GF-D8 (cell line): ENCODE data around the gene SHISA6.

ENCODE experiments used
- DNase-seq: peaks from one replicate; lab custom pipeline; 2025; lab: John Stamatoyannopoulos, UW

Gene SHISA6

GRCh38 chr17:11240841-11241610 is at the start of gene SHISA6:
Gene SHISA6 (plus strand): TSS chr17:11241213.
- no peak for DNase-seq

- no peak for DNase-seq
These were observed 45.2 kb upstream of the SHISA6 start for GRCh38 chr17:11195801-11196200.

GRCh38 chr17:11204991-11205390 is 36.0 kb upstream of the SHISA6 start:
- DNase-seq = no peak

- no peak for DNase-seq
These were observed 35.4 kb upstream of the SHISA6 start for GRCh38 chr17:11205659-11206058.

GRCh38 chr17:11209906-11210305 is 31.1 kb upstream of the SHISA6 start:
- DNase-seq = no peak

GRCh38 chr17:11212792-11213191 is 28.2 kb upstream of the SHISA6 start:
- no peak for DNase-seq

GRCh38 chr17:11216976-11217375 is 24.0 kb upstream of the SHISA6 start:
- DNase-seq = no peak

GRCh38 chr17:11221196-11221595 is 19.8 kb upstream of the SHISA6 start:
- DNase-seq = no peak

- DNase-seq = no peak
These were observed 19.3 kb upstream of the SHISA6 start for GRCh38 chr17:11221721-11222120.

GRCh38 chr17:11238705-11239104 is 2.3 kb upstream of the SHISA6 start:
- DNase-seq = no peak

- no peak for DNase-seq
These were observed 1.5 kb upstream of the SHISA6 start for GRCh38 chr17:11239379-11239970.

GRCh38 chr17:11240041-11240840 is 772 bp upstream of the SHISA6 start:
- DNase-seq = no peak

GRCh38 chr17:11241611-11242226 is 706 bp downstream of the SHISA6 start:
- DNase-seq = no peak

- DNase-seq = no peak
These were observed 1.4 kb downstream of the SHISA6 start for GRCh38 chr17:11242411-11242810.

- DNase-seq = no peak
These were observed 3.8 kb downstream of the SHISA6 start for GRCh38 chr17:11244776-11245175.

- no peak for DNase-seq
These were observed 4.2 kb downstream of the SHISA6 start for GRCh38 chr17:11245187-11245586.

- no peak for DNase-seq
These were observed 4.8 kb downstream of the SHISA6 start for GRCh38 chr17:11245791-11246190.

- DNase-seq = no peak
These were observed 9.1 kb downstream of the SHISA6 start for GRCh38 chr17:11250161-11250560.

GRCh38 chr17:11251561-11252107 is 10.6 kb downstream of the SHISA6 start:
- no peak for DNase-seq

- no peak for DNase-seq
These were observed 11.1 kb downstream of the SHISA6 start for GRCh38 chr17:11252146-11252545.

GRCh38 chr17:11256877-11257276 is 15.9 kb downstream of the SHISA6 start:
- DNase-seq = no peak

GRCh38 chr17:11264183-11264871 is 23.3 kb downstream of the SHISA6 start:
- no peak for DNase-seq
